ENCODE data around the gene FAM20B. TPM values are rescaled to one million over a fixed set of nuclear protein-coding genes. Genes with fewer than 3 reads are reported as not detected.

FAM20B gene
- total and polyA plus RNA-seq, 2 experiments from 2014 or later = 5.3 to 22.5 TPM

- Histone ChIP-seq H3K4me1 (ENCODE audit: insufficient read depth) (no peaks in the 10 kb centered on the region), H3K9me2 (ENCODE audit: insufficient read depth) (no peaks in the 10 kb centered on the region), H3K27me3 (ENCODE audit: insufficient read depth) (no peaks in the 10 kb centered on the region), H4K20me1 (replicated peaks; ENCODE audit: insufficient read depth) (no peaks in the 10 kb centered on the region), H2AFZ (no peak overlapping the region), H3F3A (replicated peaks; ENCODE audit: low read depth) (no peaks in the 10 kb centered on the region), H3K79me2 (replicated peaks; ENCODE audit: insufficient read depth) (no peaks in the 10 kb centered on the region), H3K27ac (ENCODE audit: low read depth) (no peak overlapping the region), H3K4me3 (no peak overlapping the region), H3K4me2 (no peak overlapping the region), H3K36me3 (ENCODE audit: insufficient read depth) (0 out of 2 replicates have a peak, but pooled peaks cover 13% of the 10 kb centered on the region)
- Mint-ChIP-seq H3K4me3 (no peak overlapping the region), H3K27me3 (ENCODE audit: insufficient read depth, low read depth, poor library complexity) (no peaks in the 10 kb centered on the region), H3K4me1 (no peaks in the 10 kb centered on the region), H3K36me3 (ENCODE audit: low read depth) (peaks cover 15% of the 10 kb centered on the region; the same call in 2 of the 3 replicates), H3K9me3 (no peaks in the 10 kb centered on the region), H3K27ac (no peak overlapping the region)
- ATAC-seq (no peak), DNase-seq (ENCODE audit: low spot score) (no peak)
- no peak for TF ChIP-seq REST (IDR thresholded peaks at IDR 0.05; ENCODE audit: unreplicated experiment)
- no peak for TF ChIP-seq ZNF114 (CRISPR knock-in tag; IDR thresholded peaks at IDR 0.05)
- no peak for TF ChIP-seq ZNF331 (CRISPR knock-in tag; IDR thresholded peaks at IDR 0.05; ENCODE audit: low read depth)
- no peak for TF ChIP-seq NANOG (IDR thresholded peaks at IDR 0.05; ENCODE audit: borderline replicate concordance)
- no peak for TF ChIP-seq POLR2AphosphoS5 (IDR thresholded peaks at IDR 0.05; ENCODE audit: low read depth)
- no peak for TF ChIP-seq EZH2phosphoT487 (IDR thresholded peaks at IDR 0.05; ENCODE audit: unreplicated experiment)
- no peak for TF ChIP-seq JUNB (IDR thresholded peaks at IDR 0.05; ENCODE audit: unreplicated experiment)
- TF ChIP-seq EZH2 (IDR thresholded peaks at IDR 0.05; ENCODE audit: low read depth, unreplicated experiment) = no peak
- no peak for TF ChIP-seq ETS1 (IDR thresholded peaks at IDR 0.05)
- TF ChIP-seq ZNF462 (CRISPR knock-in tag; IDR thresholded peaks at IDR 0.05) = no peak
- TF ChIP-seq STAT1 (IDR thresholded peaks at IDR 0.05; ENCODE audit: unreplicated experiment) = no peak
- no peak for TF ChIP-seq CTCF (conservative IDR thresholded peaks at IDR 0.05; ENCODE audit: low read depth in 2 of 2)
- no peak for TF ChIP-seq CREB1 (CRISPR knock-in tag; IDR thresholded peaks at IDR 0.05; ENCODE audit: low read depth)
Observed at GRCh38 chr1:179066471-179066870, 40.8 kb downstream of the FAM20B start.

All from GM23338 (cell line).